Measurements from ENCODE around the gene TRIM66.

Gene TRIM66

GRCh38 chr11:8661001-8661795, 21.3 kb downstream of the TRIM66 start:
- no peak for DNase-seq

DNA sequence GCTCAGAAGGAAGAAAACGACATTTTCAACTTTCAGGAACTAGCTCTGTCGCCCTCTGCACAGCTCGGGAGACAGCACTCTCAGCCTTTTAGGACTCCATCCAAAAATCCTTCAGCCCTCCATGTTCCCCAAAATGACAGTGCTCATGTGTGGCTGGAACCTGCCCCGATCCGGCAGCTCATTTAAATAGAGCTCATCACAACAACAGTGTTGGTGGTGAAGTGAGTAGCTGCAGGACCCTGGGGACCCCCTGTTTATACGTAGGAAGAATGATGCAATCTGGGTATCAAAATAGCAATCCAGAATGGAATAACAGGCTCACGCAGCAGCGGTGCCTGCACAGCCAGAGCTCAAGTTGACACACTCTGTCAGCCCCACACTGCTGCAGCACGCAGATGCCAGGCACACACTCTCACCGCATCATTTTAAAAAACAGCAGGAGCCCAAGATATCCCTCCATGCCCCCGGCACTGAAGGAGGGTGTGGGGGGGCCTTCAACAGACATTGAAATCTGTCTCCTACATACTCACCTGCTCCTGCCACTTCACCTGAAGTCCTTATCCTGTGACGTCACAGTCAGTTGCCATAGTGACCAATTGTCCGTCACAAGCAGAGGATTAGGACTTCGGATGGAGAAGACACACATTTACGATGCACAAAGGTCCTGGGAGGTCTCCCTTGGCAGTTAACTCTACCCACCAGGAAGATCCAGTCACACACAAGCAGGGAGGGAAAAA, 24.0 kb downstream of the TRIM66 start:
- DNase-seq, result peak in 17 of 58 donors; percentile 6 to 86 (median 29)

DNA sequence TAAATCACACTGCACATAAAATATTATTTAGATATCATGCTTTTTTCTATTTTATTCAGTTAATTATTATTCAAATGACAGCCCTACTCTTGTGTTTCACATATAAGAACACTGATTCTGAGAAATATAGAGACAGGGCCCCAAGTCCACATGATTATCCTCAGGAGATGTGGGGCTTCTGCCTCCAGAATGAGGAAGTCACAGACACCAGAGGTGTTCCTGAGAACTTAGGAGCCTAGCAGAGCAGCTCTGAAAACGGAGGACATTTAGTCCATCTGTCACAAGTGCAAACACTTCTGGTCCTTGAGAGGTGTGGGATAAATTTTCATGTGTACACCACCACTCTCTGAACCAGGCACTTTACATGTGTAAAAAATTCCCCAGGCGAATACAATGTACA, 26.2 kb downstream of the TRIM66 start:
- DNase-seq, result no peak

- DNase-seq, result no peak
These were observed 28.0 kb downstream of the TRIM66 start for GRCh38 chr11:8654503-8654902.

- no peak for DNase-seq
These were observed 30.3 kb downstream of the TRIM66 start for GRCh38 chr11:8652140-8652539.

DNA sequence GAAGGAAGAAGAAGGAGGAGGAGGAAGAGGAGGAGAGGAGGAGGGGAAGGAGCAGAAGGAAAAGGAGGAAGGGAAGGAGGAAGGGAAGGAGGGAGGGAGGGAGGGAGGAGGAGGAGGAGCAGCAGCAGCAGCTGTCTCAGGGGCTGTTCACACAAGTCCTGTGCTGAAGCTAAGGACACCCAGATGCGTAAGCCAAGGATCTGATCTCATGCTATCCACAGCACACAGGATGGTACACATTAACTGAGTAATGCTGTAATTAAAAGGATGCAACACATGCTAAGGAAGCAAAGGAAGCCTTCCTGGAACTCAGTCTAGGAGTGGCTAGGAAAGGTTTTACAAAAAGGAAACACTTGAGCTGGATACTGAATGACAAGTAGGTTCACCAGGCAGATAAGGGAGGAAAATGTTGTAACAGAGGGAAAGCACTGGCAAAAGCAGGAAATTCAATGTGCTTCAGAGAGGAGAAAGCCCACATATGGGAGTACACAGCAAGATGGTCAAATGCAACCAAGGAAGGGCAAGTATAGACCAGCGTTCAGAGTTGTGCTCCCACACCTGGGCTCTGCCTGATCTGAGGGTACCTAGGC, 32.0 kb downstream of the TRIM66 start:
- DNase-seq, result no peak

DNA sequence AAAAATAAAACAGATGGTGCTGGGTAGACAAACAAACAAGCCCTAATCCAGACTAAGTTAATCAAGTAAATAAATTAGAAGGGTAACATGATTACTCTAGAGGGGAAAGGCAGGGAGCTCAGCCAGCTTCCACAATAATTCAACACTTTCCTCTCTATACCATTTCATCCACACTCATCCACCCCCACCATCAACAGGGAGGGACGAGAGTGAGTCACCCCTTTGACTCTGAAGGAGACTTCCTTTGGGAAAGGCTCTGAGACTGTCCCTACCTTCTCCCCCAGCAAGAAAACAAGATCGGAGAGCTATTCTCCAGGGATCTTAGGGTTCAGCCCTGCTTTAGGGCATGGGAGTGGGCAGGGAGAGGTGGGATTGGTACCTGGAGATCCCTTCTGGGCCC, 33.1 kb downstream of the TRIM66 start:
- DNase-seq, result no peak

DNA sequence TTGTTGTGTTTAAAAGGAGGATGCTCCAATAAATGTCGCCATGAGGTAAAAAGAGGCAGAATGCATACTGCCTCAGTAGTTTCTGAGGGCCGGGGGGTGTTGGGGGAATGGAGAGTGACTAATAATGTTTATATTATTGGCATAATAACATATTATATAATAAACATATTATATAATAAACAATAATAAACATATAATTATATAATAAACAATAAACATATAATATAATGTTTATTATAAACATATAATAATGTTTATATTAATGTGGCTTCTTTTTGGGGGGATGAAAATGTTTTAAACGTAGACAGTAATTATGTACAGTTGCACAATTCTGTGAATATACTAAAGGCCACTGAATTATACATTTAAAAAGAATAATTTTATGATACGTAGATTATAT, 35.6 kb downstream of the TRIM66 start:
- DNase-seq, result no peak

DNA sequence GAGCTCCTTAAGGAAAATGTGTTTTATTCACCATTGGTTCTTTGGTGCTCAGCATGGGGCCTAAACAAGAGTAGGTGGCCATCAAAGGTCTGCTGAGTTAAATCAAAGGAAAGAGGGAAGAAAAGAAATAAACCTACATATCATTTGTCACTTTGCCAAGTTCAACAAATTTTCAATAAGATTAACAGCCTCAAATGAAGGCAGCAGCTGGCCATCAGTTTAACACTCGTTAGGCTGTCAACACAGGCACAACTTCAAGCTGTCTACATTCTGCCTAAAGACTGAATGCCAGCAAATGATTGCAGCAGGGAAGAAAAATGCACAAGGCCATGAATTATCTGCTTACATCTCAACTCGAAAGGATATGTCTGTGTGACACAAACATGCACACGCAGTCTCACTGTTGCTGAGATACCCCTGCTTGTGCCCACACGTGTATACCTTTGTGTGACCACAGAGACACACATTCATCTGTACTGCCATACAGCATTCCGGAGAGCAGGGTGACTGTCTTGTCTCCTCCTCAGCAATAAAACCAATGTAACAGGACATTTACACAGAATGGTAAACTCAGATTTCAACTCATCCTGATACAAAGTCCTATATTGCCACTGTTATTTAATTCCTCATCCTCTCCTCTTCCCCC, 40.1 kb downstream of the TRIM66 start:
- DNase-seq, result no peak

- no peak for DNase-seq
These were observed 41.1 kb downstream of the TRIM66 start for GRCh38 chr11:8641332-8641731.

DNA sequence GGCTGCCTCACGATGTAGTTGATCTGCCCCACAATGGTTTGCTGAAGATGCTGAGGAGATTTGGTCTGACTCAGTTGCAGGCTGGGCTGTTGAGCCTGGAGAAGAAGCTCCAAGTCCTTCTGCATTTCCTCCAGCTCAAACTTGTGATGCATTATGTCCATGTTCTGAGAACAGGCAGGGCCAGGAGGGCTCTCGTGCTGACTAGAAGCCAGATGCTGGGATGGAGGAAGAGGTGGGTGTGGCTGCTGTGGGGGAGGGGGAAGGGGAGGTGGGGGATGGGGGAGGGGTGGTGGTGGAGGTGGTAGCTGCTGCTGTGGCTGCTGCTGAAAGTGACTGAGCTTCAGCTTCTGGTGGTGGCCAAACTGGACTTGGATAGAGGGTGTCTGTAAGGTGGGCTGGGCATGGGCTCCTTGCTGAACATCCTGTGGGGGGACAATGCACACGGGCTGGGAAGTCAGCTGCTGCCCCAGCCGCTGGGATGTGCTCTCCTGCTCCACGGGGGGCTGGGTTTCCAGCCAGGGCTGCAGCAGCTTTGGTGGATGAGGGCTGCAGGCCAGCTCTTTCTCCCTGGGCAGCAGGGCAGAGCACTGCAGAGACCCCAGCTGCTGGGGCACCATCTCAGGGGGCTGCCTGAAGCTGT, 42.1 kb downstream of the TRIM66 start:
- no peak for DNase-seq

DNA sequence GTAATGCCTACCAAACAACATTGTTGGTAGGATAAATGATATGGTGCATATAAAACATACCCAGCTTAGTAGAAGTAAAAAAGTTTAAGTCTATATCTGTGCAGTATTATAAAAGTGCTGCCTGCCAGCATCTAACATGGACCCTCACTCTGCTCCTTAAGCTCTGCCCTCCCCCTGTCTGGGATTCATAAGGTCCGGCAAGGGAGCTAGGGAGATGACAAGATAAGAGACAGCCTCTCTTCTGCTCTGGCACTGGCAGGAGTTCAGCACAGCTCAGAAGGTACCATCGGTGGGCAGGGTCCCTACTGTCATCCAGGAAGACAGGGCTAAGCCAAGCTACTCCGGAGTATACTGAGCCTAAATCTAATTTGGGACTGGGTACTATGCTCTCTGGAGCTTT, 42.8 kb downstream of the TRIM66 start:
- DNase-seq, result no peak

DNA sequence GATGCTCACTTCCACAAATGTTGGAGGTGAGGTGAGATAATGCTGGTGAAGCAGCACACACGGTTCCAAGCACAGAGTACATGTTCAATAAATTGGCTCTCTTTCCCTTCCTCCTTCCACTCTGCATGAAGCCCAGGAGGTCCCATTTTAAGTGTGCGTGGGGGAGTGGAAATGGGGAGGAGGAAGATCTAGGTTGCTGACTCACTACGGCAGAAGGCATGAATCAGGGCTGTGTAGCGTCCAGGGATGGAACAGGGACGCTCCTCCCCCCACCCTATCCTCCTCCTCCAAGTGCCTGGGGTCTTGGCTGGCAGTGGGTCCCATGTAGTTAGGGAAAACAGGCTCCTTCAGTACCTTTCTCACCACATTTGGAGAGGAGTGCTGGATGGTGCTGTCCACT, 44.2 kb downstream of the TRIM66 start:
- DNase-seq, result no peak

DNA sequence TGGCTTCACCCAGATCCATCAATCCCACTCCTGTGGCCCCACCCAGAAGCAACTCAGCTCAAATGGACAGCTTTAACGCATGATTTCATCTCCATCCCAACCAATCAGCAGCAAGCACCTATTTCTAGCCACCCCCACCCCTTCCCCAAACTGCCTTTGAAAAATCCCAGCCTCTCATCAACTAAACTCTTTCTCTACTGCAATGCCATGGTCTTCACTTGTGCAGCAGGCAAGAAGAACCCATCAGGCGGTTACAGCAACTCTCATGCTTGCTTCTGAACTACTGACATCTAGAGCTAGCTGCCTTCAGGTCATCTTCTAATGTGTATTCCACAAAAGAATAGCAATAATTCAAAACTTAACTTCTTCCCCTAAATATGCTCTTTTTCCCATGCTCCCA, 46.3 kb downstream of the TRIM66 start:
- no peak for DNase-seq

GRCh38 chr11:8634498-8634897, 48.0 kb downstream of the TRIM66 start:
- no peak for DNase-seq

GRCh38 chr11:8631395-8632118, 50.9 kb downstream of the TRIM66 start:
- no peak for DNase-seq

DNA sequence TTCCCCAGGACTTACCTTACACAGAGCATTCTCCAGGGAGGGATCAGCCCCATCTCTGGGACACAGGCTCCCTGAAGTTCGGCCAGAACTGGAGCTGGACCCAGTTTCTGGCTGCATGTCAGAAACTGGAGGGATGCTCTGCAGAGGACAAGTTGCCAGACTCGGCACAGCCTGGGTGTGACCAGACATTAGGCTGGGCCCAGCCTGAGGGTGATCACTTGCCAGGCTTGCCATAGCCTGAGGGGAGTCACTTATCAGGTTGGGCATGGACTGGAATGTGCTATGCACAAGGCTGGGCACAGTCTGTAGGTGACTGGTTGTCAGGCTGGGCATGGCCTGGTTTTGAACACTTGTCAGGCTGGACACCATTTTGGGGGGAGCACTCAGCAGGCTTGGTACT, 57.8 kb downstream of the TRIM66 start:
- DNase-seq, result no peak

GRCh38 chr11:8621147-8621546, 61.3 kb downstream of the TRIM66 start:
- no peak for DNase-seq

GRCh38 chr11:8617063-8617462, 65.4 kb downstream of the TRIM66 start:
- no peak for DNase-seq

DNA sequence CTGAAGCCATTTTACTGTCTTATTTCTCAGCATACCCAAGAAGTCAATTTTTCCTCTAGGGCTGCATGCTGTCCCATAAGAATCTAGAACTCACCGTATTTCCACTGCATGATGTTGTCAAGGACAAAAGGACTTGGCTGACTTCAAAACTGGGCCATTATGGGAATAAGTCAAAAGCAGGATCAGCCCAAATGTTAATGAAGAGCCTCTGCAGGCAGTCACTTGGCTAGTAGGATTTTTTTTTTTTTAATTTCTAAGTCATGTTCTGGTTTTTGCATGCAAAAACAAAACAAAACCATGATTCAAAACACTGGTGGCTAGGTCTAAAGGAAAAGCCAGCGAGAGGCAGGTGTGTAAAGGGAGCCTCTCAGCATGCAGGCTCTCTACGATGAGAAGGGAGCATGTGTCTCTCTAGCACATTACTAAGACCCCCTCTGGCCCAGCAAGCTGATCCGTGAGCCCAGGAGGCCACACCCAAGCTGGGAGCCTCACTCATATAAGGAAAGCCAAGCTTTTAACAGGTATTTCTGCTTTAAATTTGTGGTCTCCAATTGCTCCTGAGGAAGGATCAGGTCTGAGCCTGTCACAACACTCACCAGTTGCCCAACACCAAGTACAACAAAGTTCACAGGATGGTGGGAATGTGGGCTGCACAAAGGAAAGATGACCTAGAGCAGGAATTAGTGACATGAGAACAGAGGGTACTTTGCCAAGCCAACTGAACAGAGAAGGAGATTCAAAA, 67.0 kb downstream of the TRIM66 start:
- no peak for DNase-seq
